Sigmoid colon (tissue), 7 donors: Measurements from ENCODE around the gene DIPK1C. TPM values are rescaled to one million over a fixed set of nuclear protein-coding genes. Genes with fewer than 3 reads are reported as not detected.

Source experiments
- DNase-seq: peaks from one replicate; pipeline ENCODE4 v3.0.0-alpha.2; 2019
- H3K27ac ChIP-seq, 4 donors: fragments of 200-600 bp; sonication (generic); one replicate each; pipeline ENCODE4 v1.5.1; 2016 to 2019; ENCODE audit warnings: mild to moderate bottlenecking in 1 of 4
- H3K27me3 ChIP-seq, 3 donors: fragments of 200-600 bp; sonication (generic); one replicate each; pipeline ENCODE4 v1.5.1; 2019; ENCODE audit warnings: mild to moderate bottlenecking in 1 of 3
- H3K36me3 ChIP-seq, 4 donors: fragments of 200-600 bp; sonication (generic); one replicate each; pipeline ENCODE4 v1.5.1; 2016 to 2019
- H3K4me1 ChIP-seq, 4 donors: fragments of 200-600 bp; sonication (generic); one replicate each; pipeline ENCODE4 v1.5.1; 2017 to 2019
- H3K4me3 ChIP-seq, 4 donors: fragments of 200-600 bp; sonication (generic); one replicate each; pipeline ENCODE4 v1.5.1; 2017 to 2019; ENCODE audit warnings: mild to moderate bottlenecking in 2 of 4, moderate library complexity in 1 of 4
- H3K9me3 ChIP-seq, 4 donors: fragments of 200-600 bp in 3 of 4; sonication (generic) in 3 of 4; one replicate each; pipeline versions ENCODE4 v1.5.1 to v1.6.1; 2013 to 2019
- EP300 ChIP-seq, 4 donors: sonication (generic); formaldehyde crosslinking; IDR thresholded peaks; one replicate each; pipeline ENCODE4 v1.6.1; 2017; ENCODE audit warnings: antibody characterized with exemption in 4 of 4
- POLR2A ChIP-seq, 2 donors: fragments of 450-650 bp; IDR thresholded peaks; one replicate each; pipeline ENCODE4 v1.6.1; 2016; ENCODE audit warnings: antibody characterized with exemption in 2 of 2, mild to moderate bottlenecking in 2 of 2, moderate library complexity in 2 of 2
- POLR2AphosphoS5 ChIP-seq, 4 donors: sonication (generic); formaldehyde crosslinking; IDR thresholded peaks; one replicate each; pipeline ENCODE4 v1.6.1; 2017; ENCODE audit warnings: antibody characterized with exemption in 4 of 4
- WGBS, 2 donors: extraction: QIAGEN DNeasy Blood & Tissue Kit; methylation state at CpG; one replicate each; pipeline ENCODE4 v1.1.7; 2013; 5-methylcytosine and 5-hydroxymethylcytosine counted together
- intact Hi-C: fragments of 100-400 bp; cut with DNase I; formaldehyde crosslinking; loops from one replicate; pipeline ENCODE4 v1.15.1; 2023
- polyA plus RNA-seq, 3 donors: library from polyadenylated mRNA; stranded (reverse); fragments of 200-250 nt; gene quantifications; one replicate each; pipeline ENCODE4 v1.2.3, GENCODE V29; 2013
- total RNA-seq, 4 donors: library from RNA; depleted of rRNA; stranded (reverse); fragments of >200 nt; gene quantifications; one replicate each; pipeline ENCODE4 v1.1.0, GENCODE V29; 2016
- TF ChIP-seq, protein P1 (sequence below), 4 experiments: fragments of 450-650 bp in 3 of 4; fragments of 200-600 bp in 1 of 4; IDR thresholded peaks; one replicate each; pipeline ENCODE4 v1.5.1; 2016 to 2019; ENCODE audit warnings: antibody characterized with exemption in 4 of 4, mild to moderate bottlenecking in 3 of 4, moderate library complexity in 2 of 4
- donor health status: healthy with polysubstance abuse.
- donor health status: Bipolar disorder and iron deficiency.
- donor health status: healthy.

DIPK1C gene
- total and polyA plus RNA-seq, 7 donors = 0.48 to 1.1 (median 0.95) TPM; not detected in 3

DNA sequence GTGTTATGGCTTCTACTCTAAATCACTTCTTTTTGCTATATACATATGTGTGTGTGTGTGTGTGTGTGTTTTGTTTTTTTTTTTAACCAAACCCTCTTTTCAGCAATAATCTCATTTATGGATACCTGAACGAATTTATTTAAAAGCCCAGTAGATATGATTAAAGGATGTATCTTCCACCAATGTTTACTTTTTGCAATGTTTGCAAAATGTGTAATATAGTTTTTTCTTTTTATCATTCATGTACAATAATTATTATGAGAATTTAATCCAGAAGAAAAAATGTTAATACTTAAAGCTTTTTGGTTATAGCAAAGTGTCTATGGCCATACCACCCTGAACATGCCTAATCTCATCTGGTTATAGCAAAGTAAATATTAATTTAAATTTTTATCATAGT, 37.4 kb upstream of the DIPK1C start:
- no peak overlapping the region for H3K27ac ChIP-seq
- WGBS, 2 donors = 22 to 66% methylated on average over 1 of the region's 1 CpG
- intact Hi-C loops = no loop called here

DNA sequence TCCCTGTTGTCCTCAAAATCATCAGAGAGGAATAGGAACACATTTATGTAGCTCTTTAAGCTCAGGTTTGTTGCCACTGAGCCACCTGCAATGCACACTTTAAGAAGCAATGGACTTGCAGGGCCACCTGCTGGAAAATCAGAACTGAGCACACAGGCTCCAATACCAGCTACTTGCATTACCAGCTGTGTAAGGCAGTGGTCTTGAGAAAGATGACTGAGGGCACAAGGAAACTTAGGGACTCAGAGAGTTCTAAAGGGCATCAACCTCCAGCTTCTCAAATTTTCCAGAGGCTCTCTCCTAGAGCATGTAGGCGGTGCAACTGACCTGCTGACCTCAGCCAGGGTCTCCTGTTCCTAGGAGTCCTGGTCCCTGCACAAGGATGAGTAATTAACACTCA, 36.6 kb upstream of the DIPK1C start:
- WGBS, 2 donors = 30 to 62% methylated on average over 1 of the region's 1 CpG
- Histone ChIP-seq H3K4me1 (peaks cover 0 to 18% (median 5%) of the 10 kb centered on the region in 4 donors), H3K36me3 (no peaks in the 10 kb centered on the region), H3K9me3 (peaks cover 0 to 2% (median 0%) of the 10 kb centered on the region in 4 donors), H3K4me3 (no peak overlapping the region), H3K27ac (no peak overlapping the region), H3K27me3 (no peaks in the 10 kb centered on the region)
- no peak for DNase-seq
- TF ChIP-seq POLR2A (IDR thresholded peaks at IDR 0.05) (no peak), EP300 (IDR thresholded peaks at IDR 0.05) (no peak), POLR2AphosphoS5 (IDR thresholded peaks at IDR 0.05) (no peak)
- TF ChIP-seq, protein P1, sequence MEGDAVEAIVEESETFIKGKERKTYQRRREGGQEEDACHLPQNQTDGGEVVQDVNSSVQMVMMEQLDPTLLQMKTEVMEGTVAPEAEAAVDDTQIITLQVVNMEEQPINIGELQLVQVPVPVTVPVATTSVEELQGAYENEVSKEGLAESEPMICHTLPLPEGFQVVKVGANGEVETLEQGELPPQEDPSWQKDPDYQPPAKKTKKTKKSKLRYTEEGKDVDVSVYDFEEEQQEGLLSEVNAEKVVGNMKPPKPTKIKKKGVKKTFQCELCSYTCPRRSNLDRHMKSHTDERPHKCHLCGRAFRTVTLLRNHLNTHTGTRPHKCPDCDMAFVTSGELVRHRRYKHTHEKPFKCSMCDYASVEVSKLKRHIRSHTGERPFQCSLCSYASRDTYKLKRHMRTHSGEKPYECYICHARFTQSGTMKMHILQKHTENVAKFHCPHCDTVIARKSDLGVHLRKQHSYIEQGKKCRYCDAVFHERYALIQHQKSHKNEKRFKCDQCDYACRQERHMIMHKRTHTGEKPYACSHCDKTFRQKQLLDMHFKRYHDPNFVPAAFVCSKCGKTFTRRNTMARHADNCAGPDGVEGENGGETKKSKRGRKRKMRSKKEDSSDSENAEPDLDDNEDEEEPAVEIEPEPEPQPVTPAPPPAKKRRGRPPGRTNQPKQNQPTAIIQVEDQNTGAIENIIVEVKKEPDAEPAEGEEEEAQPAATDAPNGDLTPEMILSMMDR (IDR thresholded peaks at IDR 0.05) = peak in 3 of 4 experiments; percentile 50 to 71 (median 60)
- intact Hi-C loops = no loop called here

More for the DNA sequence above, 37.4 kb upstream of the DIPK1C start:
- Histone ChIP-seq H3K4me1 (peaks cover 0 to 18% (median 9%) of the 10 kb centered on the region in 4 donors), H3K9me3 (peaks cover 0 to 2% (median 0%) of the 10 kb centered on the region in 4 donors), H3K27me3 (no peaks in the 10 kb centered on the region), H3K36me3 (no peaks in the 10 kb centered on the region), H3K4me3 (no peak overlapping the region)
- no peak for TF ChIP-seq POLR2A (IDR thresholded peaks at IDR 0.05)
- TF ChIP-seq, protein P1 (IDR thresholded peaks at IDR 0.05) = no peak
- TF ChIP-seq EP300 (IDR thresholded peaks at IDR 0.05) = no peak
- no peak for TF ChIP-seq POLR2AphosphoS5 (IDR thresholded peaks at IDR 0.05)
- DNase-seq = no peak

DNA sequence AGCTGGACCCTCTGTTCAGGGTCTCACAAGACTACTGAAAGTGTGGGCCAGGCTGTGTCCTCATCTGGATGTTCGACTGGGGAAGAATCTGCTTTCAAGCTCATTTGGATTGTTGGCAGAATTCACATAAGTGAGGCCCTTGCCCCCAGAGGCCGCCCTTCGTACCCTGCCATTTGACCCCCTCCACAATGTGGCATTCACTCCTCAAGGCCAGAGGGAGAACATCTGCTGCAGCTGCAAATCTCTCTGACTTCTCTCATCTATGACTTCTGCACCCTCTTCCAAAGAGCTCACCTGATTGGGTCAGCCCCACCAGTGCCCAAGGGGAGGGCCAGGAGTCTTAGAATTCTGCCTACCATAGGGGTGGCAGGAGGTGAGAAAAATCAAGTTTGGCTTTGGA, 35.2 kb upstream of the DIPK1C start:
- 95 to 96% methylated on average over 3 of the region's 3 CpGs for WGBS, 2 donors
- Histone ChIP-seq H3K27ac (no peak overlapping the region), H3K36me3 (no peaks in the 10 kb centered on the region), H3K4me1 (peaks cover 0 to 14% (median 4%) of the 10 kb centered on the region in 4 donors), H3K4me3 (no peak overlapping the region), H3K27me3 (no peaks in the 10 kb centered on the region), H3K9me3 (peaks cover 0 to 2% (median 0%) of the 10 kb centered on the region in 4 donors)
- DNase-seq = no peak
- intact Hi-C loops = no loop called here
- no peak for TF ChIP-seq POLR2A (IDR thresholded peaks at IDR 0.05)
- TF ChIP-seq EP300 (IDR thresholded peaks at IDR 0.05) = no peak
- TF ChIP-seq POLR2AphosphoS5 (IDR thresholded peaks at IDR 0.05) = no peak
- TF ChIP-seq, protein P1 (IDR thresholded peaks at IDR 0.05) = no peak

DNA sequence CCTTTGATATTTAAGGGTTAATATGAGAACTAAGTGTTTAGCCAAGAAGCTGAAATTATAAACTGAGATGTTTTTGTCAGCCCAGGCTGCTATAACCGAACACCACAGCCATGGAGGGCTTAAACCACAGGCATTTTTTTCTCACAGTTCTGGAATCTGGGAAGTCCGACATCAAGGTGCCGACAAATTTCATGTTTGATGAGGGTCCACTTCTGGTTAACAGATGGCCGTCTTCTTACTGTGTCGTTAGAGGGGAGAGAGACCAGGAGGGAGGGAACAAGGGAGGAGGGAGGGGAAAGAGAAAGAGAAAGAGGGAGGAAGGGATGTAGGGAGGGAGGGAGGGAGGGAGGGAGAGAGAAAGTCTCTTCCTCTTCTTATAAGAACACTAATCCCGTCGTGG, 32.6 kb upstream of the DIPK1C start:
- intact Hi-C loops = no loop called here
- WGBS, 2 donors = 59 to 66% methylated on average over 7 of the region's 7 CpGs

More for the DNA sequence above, 32.6 kb upstream of the DIPK1C start:
- Histone ChIP-seq H3K4me1 (peaks cover 0 to 19% (median 15%) of the 10 kb centered on the region in 4 donors), H3K4me3 (no peak overlapping the region), H3K27me3 (no peaks in the 10 kb centered on the region), H3K36me3 (no peaks in the 10 kb centered on the region), H3K27ac (no peak overlapping the region), H3K9me3 (peaks cover 0 to 2% (median 0%) of the 10 kb centered on the region in 4 donors)
- DNase-seq = no peak
- TF ChIP-seq POLR2AphosphoS5 (IDR thresholded peaks at IDR 0.05) (no peak), EP300 (IDR thresholded peaks at IDR 0.05) (no peak)
- TF ChIP-seq, protein P1 (IDR thresholded peaks at IDR 0.05) = no peak
